ENCODE measurements around the gene TYRO3. TPM values are rescaled to one million over a fixed set of nuclear protein-coding genes. Genes with fewer than 3 reads are reported as not detected.

TYRO3 gene
- total RNA-seq, 2 donors from 2014 or later = 1.7 to 2.7 TPM

DNA sequence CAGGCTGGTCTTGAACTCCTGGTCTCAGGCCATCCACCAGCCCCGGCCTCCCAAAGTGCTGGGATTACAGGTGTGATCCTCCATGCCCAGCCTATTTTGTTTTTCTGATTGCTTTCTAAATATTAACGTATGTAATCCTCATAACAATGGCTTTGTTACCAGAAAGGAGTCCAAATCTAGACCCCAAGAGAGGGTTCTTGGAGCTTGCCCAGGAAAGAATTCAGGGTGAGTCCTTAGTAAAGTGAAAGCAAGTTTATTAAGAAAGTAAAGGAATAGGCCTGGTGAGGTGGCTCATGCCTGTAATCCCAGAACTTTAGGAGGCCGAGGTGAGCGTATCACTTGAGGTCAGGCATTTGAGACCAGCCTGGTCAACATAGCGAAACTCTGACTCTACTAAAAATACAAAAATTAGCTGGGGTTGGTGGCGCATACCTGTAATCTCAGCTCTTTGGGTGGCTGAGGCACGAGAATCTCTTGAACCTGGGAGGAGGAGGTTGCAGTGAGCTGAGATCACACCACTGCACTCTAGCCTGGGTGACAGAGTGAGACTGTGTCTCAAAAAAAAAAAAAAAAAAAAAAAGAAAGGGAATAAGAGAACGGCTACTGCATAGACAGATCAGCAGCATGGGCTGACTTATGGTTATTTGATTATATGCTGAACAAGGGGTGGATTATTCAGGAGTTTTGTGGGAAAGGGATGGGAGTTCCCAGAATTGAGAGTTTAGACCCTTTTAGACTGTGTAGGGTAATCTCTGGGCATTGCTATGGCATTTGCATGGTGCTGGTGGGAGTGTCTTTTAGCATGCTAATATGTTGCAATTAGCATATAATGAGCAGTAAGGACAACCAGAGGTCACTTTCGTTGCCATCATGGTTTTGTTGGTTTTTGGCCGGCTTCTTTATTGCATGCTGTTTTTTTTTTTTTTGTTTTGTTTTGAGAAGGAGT is 36.1 kb downstream of the TYRO3 start:
- H3K9me3 Mint-ChIP-seq = no peaks in the 10 kb centered on the region
- no peaks in the 10 kb centered on the region for H3K36me3 Mint-ChIP-seq (ENCODE audit: low read depth)
- ATAC-seq (replicated peaks) = no peak

DNA sequence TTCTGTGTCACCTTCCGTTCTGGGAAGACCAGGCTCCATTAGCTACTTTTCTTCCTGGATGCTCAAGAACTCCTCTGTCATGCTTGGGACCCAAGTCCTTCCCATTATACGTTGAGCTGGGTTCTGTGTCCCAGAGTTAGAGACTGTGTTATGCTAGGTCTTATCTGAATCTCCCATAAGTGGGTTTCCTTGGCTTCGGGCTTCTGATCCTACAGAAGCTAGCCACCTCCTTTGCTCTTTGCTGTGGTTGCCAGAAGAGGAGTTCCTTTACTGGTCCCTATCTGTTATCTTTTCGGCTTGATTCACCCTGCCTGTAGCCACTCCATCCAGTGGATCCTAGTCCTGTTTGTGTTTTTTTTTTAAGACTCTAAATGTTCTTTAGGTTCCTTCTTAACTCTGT is 38.0 kb downstream of the TYRO3 start:
- H3K9me3 Mint-ChIP-seq = no peaks in the 10 kb centered on the region
- no peak overlapping the region for H3K27ac Mint-ChIP-seq
- H3K4me3 Mint-ChIP-seq = no peak overlapping the region
- ATAC-seq (replicated peaks) = no peak
- no peaks in the 10 kb centered on the region for H3K27me3 Mint-ChIP-seq
- H3K36me3 Mint-ChIP-seq (ENCODE audit: low read depth) = no peaks in the 10 kb centered on the region
- H3K4me1 Mint-ChIP-seq = no peaks in the 10 kb centered on the region

More for the DNA sequence above, 36.1 kb downstream of the TYRO3 start:
- no peak overlapping the region for H3K27ac Mint-ChIP-seq
- H3K4me3 Mint-ChIP-seq = no peak overlapping the region
- H3K4me1 Mint-ChIP-seq = no peaks in the 10 kb centered on the region
- H3K27me3 Mint-ChIP-seq = no peaks in the 10 kb centered on the region

DNA sequence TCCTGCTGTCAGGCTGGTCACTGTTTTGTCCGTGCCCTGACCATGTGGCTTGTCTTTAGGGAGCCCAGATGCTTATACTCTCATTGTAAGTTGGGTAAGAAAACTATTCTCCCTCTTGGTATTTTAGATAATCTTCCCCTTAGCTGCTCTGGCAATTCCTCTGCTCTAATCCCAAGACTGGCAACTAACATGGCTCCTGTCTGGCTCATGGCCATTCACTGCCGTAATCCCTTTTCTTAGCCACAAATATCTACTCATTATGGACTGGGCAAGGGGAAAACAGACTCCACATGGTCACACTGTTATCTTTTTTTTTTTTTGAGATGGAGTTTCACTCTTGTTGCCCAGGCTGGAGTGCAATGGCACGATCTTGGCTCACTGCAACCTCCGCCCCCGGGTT is 38.8 kb downstream of the TYRO3 start:
- no peaks in the 10 kb centered on the region for H3K9me3 Mint-ChIP-seq
- H3K4me1 Mint-ChIP-seq = no peaks in the 10 kb centered on the region
- H3K36me3 Mint-ChIP-seq (ENCODE audit: low read depth) = no peaks in the 10 kb centered on the region
- no peak overlapping the region for H3K4me3 Mint-ChIP-seq
- no peak for ATAC-seq (replicated peaks)
- no peaks in the 10 kb centered on the region for H3K27me3 Mint-ChIP-seq
- H3K27ac Mint-ChIP-seq = no peak overlapping the region

DNA sequence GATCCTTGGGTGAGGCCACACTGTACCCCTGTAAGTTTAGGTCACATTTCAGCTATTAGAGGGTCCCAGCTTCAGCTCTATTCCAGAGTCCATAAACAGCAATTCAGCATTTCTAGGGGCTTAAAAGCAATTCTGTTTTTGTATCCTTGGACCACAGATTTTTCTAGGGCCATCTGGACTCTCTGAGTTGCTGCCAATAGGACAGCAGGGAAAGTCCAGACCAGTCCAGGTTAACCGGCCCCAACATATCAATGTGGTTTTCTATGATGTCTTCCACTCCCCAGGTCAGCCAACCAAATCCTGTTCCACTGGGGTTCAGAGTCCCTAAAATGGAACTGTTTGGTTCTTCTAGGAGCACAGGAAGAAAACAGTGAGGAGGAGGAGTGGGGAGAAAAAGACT is 40.0 kb downstream of the TYRO3 start:
- Mint-ChIP-seq H3K9me3 (no peaks in the 10 kb centered on the region), H3K27me3 (no peaks in the 10 kb centered on the region), H3K36me3 (ENCODE audit: low read depth) (no peaks in the 10 kb centered on the region), H3K27ac (peak overlapping the region; percentile 31), H3K4me1 (peaks cover 4% of the 10 kb centered on the region), H3K4me3 (no peak overlapping the region)
- ATAC-seq (replicated peaks) = no peak

DNA sequence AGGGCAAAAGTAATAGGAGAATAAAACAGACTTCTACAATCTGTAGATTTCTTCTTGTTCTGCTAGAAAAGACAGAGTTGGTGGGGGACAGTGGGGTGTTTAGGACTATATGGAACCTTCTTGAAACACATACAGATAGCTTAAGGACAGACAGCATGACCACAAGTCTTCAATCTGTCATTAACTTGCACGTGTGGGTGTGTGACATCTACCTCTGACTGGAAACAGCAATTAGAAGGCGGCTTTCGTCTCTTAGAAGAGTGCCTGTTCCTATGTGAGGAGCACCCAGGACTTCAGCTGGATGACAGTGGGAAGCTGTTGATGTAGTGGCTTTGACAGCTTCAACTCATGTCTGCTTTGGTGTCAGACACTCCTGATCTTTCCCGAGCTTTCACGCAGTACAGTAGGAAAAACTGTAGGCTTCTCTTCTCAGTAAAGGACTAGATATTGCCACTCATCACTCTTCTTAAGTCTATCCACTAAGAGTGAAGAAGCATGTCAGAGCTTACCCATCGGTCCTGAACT is 44.5 kb downstream of the TYRO3 start:
- no peak for ATAC-seq (replicated peaks)
- no peaks in the 10 kb centered on the region for H3K9me3 Mint-ChIP-seq
- peaks cover 4% of the 10 kb centered on the region for H3K27me3 Mint-ChIP-seq
- H3K4me3 Mint-ChIP-seq = peak overlapping the region; percentile 52
- H3K36me3 Mint-ChIP-seq (ENCODE audit: low read depth) = no peaks in the 10 kb centered on the region
- H3K27ac Mint-ChIP-seq = no peak overlapping the region
- H3K4me1 Mint-ChIP-seq = peaks cover 5% of the 10 kb centered on the region

DNA sequence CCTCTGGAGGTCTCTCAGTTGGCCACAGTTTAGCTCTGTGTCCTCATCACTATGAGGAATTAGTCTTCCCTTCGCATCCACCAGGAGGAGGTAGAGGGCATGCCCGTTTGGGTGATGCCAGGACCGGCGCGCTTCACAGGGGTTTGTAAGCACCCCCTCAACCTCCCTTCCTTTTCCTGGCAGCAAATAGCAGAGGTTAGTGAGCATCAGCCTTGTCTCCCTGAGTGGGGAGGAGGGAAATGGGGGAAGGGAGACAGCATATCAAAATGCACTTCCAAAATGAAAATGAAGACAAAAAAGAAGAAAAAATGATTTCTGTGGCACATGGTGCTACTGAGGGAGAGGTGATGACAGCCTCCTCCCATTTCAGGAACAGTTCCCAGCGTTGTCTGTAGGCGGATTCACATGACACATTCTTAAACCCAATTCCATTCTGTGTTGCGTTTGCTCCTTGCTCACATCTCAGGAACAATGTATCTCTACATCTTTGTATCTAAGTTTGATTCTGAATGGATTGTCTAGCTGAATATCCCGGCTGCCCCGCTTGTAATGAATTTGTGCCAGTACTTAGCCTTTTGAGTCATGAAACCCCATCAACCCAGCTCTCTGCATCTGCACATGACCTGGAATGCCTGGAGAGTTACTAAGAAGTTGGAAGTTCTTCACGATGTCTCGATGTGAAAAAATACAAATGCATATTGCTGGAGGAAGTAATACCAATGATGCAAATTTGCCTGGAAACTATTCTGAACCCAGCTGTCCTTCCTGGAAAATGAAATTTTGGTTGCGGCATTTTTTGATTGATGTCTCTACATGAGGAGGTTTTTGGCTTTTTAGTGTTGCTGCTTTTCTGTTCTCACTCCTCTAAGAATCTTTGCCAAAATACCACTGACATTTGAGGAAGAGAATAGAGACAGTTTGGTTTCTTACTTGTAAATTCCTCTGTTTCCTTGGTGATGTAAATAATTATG is 45.2 kb downstream of the TYRO3 start:
- peak; percentile 83 for ATAC-seq (replicated peaks)
- H3K27ac Mint-ChIP-seq = no peak overlapping the region

DNA sequence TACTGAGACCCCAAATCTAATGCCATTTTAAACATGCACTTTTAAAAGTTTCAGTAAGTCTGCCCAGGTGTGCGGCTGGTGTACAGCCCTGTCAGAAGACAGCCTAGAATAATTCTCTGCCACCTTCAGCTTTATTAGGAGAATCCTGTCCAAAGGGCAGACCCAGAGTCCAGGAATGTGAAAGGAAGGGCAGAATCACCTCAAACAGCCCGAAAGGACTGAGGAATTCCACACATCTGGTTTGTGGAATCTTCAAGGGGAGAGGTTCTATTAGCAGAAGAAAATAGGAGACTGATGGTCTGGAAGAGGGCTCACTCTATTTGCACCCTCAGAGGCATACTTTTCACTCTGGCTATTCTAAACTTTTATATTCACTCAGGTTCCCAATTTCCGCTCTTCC is 46.6 kb downstream of the TYRO3 start:
- peaks cover 5% of the 10 kb centered on the region for H3K4me1 Mint-ChIP-seq
- no peak overlapping the region for H3K27ac Mint-ChIP-seq
- no peaks in the 10 kb centered on the region for H3K36me3 Mint-ChIP-seq (ENCODE audit: low read depth)
- H3K9me3 Mint-ChIP-seq = no peaks in the 10 kb centered on the region
- peaks cover 4% of the 10 kb centered on the region for H3K27me3 Mint-ChIP-seq
- ATAC-seq (replicated peaks) = no peak
- H3K4me3 Mint-ChIP-seq = no peak overlapping the region

More for the DNA sequence above, 45.2 kb downstream of the TYRO3 start:
- Mint-ChIP-seq H3K27me3 (peaks cover 4% of the 10 kb centered on the region), H3K4me1 (peaks cover 5% of the 10 kb centered on the region), H3K36me3 (ENCODE audit: low read depth) (no peaks in the 10 kb centered on the region), H3K9me3 (no peaks in the 10 kb centered on the region), H3K4me3 (peak overlapping the region; percentile 52)

DNA sequence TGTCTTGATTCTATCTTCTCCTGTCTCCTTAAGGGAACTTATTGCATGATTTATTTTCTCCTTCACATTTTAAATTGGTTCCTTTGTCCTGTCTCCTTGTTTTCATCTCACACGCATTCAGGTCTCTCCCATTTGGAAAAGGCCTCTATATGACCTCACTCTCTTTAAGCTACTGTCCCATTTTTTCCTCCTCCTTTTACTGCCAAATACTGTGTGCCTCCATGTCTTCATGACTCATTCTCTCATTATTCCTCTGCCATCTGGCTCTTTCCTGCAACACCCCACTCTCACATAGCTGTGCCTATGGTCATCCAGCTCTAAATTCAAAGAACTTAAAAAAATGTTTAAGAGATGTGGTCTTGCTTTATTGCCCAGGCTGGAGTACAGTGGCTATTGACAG is 48.0 kb downstream of the TYRO3 start:
- Mint-ChIP-seq H3K4me3 (no peak overlapping the region), H3K9me3 (no peaks in the 10 kb centered on the region), H3K27me3 (peaks cover 4% of the 10 kb centered on the region), H3K4me1 (peaks cover 5% of the 10 kb centered on the region), H3K36me3 (ENCODE audit: low read depth) (no peaks in the 10 kb centered on the region), H3K27ac (no peak overlapping the region)
- ATAC-seq (replicated peaks) = no peak

DNA sequence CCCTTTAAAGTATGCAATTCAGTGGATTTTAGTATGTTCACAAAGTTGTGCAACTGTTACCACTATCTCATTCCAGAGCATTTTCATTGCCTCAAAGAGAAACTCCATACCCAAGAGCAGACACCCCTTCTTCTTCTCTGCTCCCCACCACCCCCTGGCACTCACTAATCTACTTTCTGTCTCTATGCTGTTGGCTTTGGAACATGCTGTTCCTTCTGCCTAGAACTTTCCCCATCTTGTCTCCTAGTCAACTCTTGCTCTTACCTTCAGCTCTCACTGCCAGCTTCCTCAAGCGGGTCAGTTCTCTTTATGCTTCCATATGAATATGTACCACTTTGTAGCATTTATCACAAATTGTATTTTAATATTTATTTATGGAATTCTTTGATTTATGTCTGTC is 50.1 kb downstream of the TYRO3 start:
- no peak overlapping the region for H3K4me3 Mint-ChIP-seq
- no peak overlapping the region for H3K27ac Mint-ChIP-seq
- peaks cover 6% of the 10 kb centered on the region for H3K27me3 Mint-ChIP-seq
- no peaks in the 10 kb centered on the region for H3K9me3 Mint-ChIP-seq
- no peaks in the 10 kb centered on the region for H3K36me3 Mint-ChIP-seq (ENCODE audit: low read depth)
- H3K4me1 Mint-ChIP-seq = peaks cover under 1% of the 10 kb centered on the region
- no peak for ATAC-seq (replicated peaks)

DNA sequence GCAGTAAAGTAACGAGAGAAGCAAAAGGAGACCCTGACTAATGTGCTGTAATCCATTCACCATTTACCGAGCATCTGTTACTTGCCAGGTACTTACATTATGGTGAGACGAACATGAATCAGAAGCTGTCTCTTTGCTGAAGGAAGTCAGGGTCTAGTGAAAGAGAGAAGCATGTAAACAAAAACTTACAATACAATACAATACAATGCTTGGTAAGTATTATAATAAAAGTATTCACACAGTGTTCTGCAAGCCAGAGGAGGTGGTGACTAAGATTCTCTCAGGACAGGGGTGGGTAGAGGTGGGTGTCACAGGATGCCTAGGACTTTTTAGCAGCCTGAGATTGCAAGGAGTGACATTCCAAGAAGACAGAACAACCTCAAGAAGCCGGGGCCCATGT is 51.0 kb downstream of the TYRO3 start:
- Mint-ChIP-seq H3K9me3 (no peaks in the 10 kb centered on the region), H3K27me3 (peaks cover 6% of the 10 kb centered on the region), H3K4me3 (no peak overlapping the region), H3K27ac (no peak overlapping the region), H3K4me1 (no peaks in the 10 kb centered on the region), H3K36me3 (ENCODE audit: low read depth) (no peaks in the 10 kb centered on the region)
- ATAC-seq (replicated peaks) = no peak

DNA sequence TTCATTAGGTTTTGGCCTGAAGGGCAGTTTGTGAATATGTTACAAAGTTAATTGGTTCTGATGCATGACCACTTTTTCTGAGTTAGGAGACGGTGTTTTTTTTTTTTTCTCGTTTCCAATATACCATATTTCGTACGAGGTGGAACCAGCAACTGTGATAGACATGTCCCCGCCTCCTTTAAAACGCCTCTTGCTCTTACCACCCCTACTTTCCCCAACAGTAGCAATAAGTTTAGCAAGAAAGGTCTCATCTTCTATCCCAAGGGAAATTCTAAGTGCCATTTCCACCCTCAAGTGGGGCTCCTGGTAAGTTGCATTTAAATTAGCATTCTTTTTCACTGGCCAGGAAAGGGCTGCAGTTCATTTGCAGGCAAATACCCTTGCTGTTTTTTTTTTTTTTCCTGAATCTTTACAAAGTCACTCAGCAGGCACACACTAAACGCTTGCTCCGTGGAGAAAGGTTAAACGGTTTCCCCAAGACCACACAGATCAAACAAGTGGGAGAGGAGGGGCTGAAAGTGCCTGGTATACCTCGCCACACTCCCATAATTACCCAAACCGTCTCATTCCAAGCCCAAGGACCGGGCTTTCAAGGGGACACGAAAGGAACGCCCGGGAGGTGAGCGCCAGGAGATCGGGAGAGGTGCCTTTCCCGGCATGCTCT is 61.7 kb downstream of the TYRO3 start:
- ATAC-seq (replicated peaks) = no peak
- H3K27me3 Mint-ChIP-seq = no peaks in the 10 kb centered on the region
- H3K4me1 Mint-ChIP-seq = no peaks in the 10 kb centered on the region
- H3K9me3 Mint-ChIP-seq = peaks cover 4% of the 10 kb centered on the region
- H3K36me3 Mint-ChIP-seq (ENCODE audit: low read depth) = peaks cover 12% of the 10 kb centered on the region
- peak overlapping the region; percentile 53 for H3K27ac Mint-ChIP-seq
- H3K4me3 Mint-ChIP-seq = peak overlapping the region; percentile 76

DNA sequence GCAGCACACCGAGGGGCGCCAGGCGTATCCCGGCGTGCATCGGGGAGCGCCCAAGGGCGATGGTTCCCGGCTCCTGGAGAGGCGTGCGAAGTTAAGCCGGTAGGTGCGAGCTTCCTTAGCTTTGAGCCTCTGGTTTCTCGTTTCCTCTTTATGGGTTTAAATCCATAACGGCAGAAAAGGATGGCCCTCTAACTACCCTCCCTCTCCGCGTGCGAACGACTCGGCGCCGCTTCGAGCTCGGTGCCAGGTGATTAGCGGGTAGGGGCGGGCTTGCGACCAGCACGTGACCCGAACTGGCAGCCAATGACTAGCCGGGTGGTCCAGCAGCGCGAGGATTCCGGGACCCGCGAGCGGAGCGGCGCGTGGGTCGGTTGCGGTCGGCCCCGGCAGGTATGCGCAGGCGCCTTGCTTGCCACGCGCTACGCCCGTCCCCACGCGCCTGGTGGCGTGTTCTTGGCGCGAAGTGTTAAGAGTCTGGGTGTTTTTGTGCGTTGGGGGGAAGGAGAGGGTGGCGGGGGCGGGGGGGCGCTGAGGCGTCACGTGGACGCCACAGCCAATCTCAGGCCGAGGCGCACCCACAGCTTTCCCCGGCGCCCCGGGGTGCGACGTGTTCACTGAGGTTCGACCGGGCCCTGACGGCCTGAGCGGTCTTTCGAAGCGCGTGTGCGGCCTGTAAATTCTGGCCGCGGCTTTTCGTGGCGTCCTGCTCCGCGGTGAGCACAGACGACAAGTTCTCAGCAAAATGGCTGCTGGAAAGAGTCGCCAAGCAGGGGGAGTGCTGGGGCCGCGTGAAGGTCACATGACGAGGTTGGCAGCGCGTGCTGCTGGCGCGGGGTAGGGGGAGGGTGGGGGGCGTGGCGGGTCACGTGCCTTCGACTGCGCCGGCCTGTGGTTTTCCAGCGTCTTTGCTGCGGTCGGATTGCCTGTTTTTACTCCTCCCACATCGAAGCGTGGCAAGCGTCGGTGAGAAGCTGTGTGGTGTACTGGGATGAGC is 62.5 kb downstream of the TYRO3 start:
- Mint-ChIP-seq H3K36me3 (ENCODE audit: low read depth) (peaks cover 12% of the 10 kb centered on the region), H3K9me3 (peaks cover 4% of the 10 kb centered on the region), H3K4me3 (peak overlapping the region; percentile 76), H3K27me3 (no peaks in the 10 kb centered on the region), H3K4me1 (no peaks in the 10 kb centered on the region), H3K27ac (peak overlapping the region; percentile 53)
- ATAC-seq (replicated peaks) = peak; percentile 89

DNA sequence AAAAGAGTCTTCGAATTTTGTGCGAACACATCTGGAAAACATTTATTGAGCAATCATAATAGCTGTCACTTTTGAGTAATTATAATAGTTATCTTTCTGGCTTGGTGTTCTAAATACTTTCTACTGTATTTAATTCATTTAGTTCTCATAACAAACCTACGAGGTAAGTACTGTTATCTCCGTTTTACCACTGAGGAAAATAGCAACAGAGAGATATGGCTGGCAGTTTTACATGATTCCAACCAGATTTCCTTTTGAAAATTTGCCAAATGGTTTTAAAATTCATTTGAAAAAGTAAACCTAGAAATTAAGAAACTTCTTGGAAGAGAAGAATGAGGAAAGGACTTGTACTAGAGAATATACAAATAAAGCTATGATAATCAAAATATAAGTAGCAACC is 63.9 kb downstream of the TYRO3 start:
- peak overlapping the region; percentile 76 for H3K4me3 Mint-ChIP-seq
- H3K27ac Mint-ChIP-seq = no peak overlapping the region
- no peaks in the 10 kb centered on the region for H3K4me1 Mint-ChIP-seq
- ATAC-seq (replicated peaks) = no peak
- H3K27me3 Mint-ChIP-seq = no peaks in the 10 kb centered on the region
- peaks cover 4% of the 10 kb centered on the region for H3K9me3 Mint-ChIP-seq
- peaks cover 12% of the 10 kb centered on the region for H3K36me3 Mint-ChIP-seq (ENCODE audit: low read depth)

Measured in activated T-helper 17 cell treated with anti-CD3 and anti-CD28 coated beads, Interleukin-2, amount 50 U/mL, for 72 hours (primary cell).